Stomach (tissue), 4 donors: ENCODE measurements around the gene FBXO34.

Experiments used
- EP300 ChIP-seq: sonication (generic); formaldehyde crosslinking; IDR thresholded peaks from one replicate; pipeline ENCODE4 v1.6.1; 2017; ENCODE audit warnings: antibody characterized with exemption
- TF ChIP-seq, protein P1 (sequence below), 7 experiments: fragments of 450-650 bp in 4 of 7; fragments of 200-600 bp in 3 of 7; sonication (generic) in 3 of 7; IDR thresholded peaks; one replicate each; pipeline ENCODE4 v1.5.1; 2016 to 2019; ENCODE audit warnings: antibody characterized with exemption in 7 of 7, control low read depth in 2 of 7, mild to moderate bottlenecking in 1 of 7

DNA sequence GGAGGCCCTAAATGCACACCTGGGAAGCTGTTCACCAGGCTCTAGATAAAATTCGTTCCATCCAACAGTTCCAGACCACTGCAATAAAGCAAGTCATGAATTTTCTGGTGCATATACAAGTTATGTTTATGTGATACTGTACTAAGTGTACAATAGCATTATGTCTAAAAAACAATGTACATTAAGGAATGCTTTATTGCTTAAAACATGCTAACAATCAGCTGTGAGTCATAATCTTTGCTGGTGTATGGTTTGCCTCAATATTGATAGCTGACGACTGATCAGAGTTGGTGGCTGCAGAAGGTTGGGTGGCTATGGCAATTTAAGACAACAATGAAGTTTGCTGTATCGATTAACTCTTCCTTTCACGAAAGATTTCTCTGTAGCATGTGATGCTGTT, 88.1 kb downstream of the FBXO34 start:
- no peak for TF ChIP-seq EP300
- TF ChIP-seq, protein P1, sequence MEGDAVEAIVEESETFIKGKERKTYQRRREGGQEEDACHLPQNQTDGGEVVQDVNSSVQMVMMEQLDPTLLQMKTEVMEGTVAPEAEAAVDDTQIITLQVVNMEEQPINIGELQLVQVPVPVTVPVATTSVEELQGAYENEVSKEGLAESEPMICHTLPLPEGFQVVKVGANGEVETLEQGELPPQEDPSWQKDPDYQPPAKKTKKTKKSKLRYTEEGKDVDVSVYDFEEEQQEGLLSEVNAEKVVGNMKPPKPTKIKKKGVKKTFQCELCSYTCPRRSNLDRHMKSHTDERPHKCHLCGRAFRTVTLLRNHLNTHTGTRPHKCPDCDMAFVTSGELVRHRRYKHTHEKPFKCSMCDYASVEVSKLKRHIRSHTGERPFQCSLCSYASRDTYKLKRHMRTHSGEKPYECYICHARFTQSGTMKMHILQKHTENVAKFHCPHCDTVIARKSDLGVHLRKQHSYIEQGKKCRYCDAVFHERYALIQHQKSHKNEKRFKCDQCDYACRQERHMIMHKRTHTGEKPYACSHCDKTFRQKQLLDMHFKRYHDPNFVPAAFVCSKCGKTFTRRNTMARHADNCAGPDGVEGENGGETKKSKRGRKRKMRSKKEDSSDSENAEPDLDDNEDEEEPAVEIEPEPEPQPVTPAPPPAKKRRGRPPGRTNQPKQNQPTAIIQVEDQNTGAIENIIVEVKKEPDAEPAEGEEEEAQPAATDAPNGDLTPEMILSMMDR (IDR thresholded peaks at IDR 0.05): no peak
